Activated naive CD4-positive, alpha-beta T cell treated with anti-CD3 and anti-CD28 coated beads, Interleukin-2, amount 50 U/mL, for 72 hours (primary cell): ENCODE measurements around the gene POM121L2. TPM values are rescaled to one million over a fixed set of nuclear protein-coding genes. Genes with fewer than 3 reads are reported as not detected.
"Not testable (repeated sequence)": the region's sequence is repeated elsewhere in the genome, so short reads cannot be mapped to it uniquely, and the experiment has no call there.

Experiments used
- ATAC-seq, 2 donors: fragments of 150-1000 bp; cut with Tn5 transposase; 2 replicates each; pipeline ENCODE4 v1.10.0; 2021; ENCODE audit warnings: mild to moderate bottlenecking in 2 of 2, moderate library complexity in 2 of 2
- DNase-seq, 2 donors: peaks; one replicate each; pipeline ENCODE4 v3.0.0; 2021 to 2022; ENCODE audit warnings: low spot score in 2 of 2
- H3K27ac Mint-ChIP-seq, 2 donors: one replicate each; pipeline ENCODE4 v1.8.0; 2022; ENCODE audit warnings: mild to moderate bottlenecking in 2 of 2, mixed read lengths in 2 of 2
- H3K36me3 Mint-ChIP-seq, 2 donors: one replicate each; pipeline ENCODE4 v1.8.0; 2022; ENCODE audit warnings: mixed read lengths in 2 of 2
- H3K9me3 Mint-ChIP-seq, 2 donors: one replicate each; pipeline ENCODE4 v1.8.0; 2022; ENCODE audit warnings: mixed read lengths in 2 of 2
- total RNA-seq, 2 donors: library from RNA; stranded (reverse); gene quantifications; one replicate each; pipeline ENCODE4 v1.2.3, GENCODE V29; 2022

Gene POM121L2
- total RNA-seq, 2 donors from 2014 or later, result not detected

- Mint-ChIP-seq H3K36me3 (peaks cover 45 to 65% of the 10 kb centered on the region in 2 donors), H3K27ac (peak overlapping the region in 1 of 2 donors; percentile 60), H3K9me3 (peaks cover 15 to 25% of the 10 kb centered on the region in 2 donors)
- DNase-seq (no peak), ATAC-seq (no peak)
Observed at GRCh38 chr6:27280540-27281000, 31.5 kb downstream of the POM121L2 start.

- H3K27ac Mint-ChIP-seq, result peak overlapping the region in 1 of 2 donors; percentile 60
- peak in 1 of 2 donors; percentile 38 for ATAC-seq
- no peak for DNase-seq
- H3K36me3 Mint-ChIP-seq, result peaks cover 40 to 60% of the 10 kb centered on the region in 2 donors
- peaks cover 11 to 21% of the 10 kb centered on the region in 2 donors for H3K9me3 Mint-ChIP-seq
Observed at GRCh38 chr6:27280064-27280539, 32.0 kb downstream of the POM121L2 start.

GRCh38 chr6:27279513-27280063 lies 32.5 kb downstream of the POM121L2 start:
- ATAC-seq, result peak in 1 of 2 donors; percentile 13
- H3K27ac Mint-ChIP-seq, result no peak overlapping the region
- peaks cover 35 to 55% of the 10 kb centered on the region in 2 donors for H3K36me3 Mint-ChIP-seq
- no peak for DNase-seq
- H3K9me3 Mint-ChIP-seq, result peaks cover 8 to 17% of the 10 kb centered on the region in 2 donors

GRCh38 chr6:27275025-27275956 lies 36.8 kb downstream of the POM121L2 start:
- Mint-ChIP-seq H3K36me3 (peaks cover 7 to 24% of the 10 kb centered on the region in 2 donors), H3K27ac (no peak overlapping the region), H3K9me3 (peaks cover 4 to 9% of the 10 kb centered on the region in 2 donors)
- ATAC-seq (no peak), DNase-seq (no peak)

DNA sequence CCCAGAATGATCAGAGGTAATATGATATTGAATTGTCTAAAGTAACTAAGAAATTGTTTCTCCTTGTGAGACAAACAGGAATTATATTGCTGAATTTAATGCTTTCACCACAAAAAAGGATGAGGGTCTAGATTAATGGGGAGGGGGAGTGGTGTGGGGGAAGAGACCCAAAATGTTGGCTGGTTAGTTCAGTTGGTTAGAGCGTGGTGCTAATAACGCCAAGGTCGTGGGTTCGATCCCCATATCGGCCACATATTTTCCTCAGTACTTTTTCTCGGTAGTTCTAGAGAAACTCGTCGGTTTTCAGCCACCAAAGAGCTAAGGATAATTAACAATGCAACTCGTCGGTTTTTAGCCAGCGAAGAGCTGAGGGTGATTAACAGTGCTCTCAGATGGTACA lies 38.3 kb downstream of the POM121L2 start:
- Mint-ChIP-seq H3K27ac (no peak overlapping the region), H3K36me3 (peaks cover 7 to 21% of the 10 kb centered on the region in 2 donors), H3K9me3 (peaks cover 4 to 9% of the 10 kb centered on the region in 2 donors)
- ATAC-seq, result no peak
- DNase-seq, result no peak

- Mint-ChIP-seq H3K27ac (no peak overlapping the region), H3K9me3 (peaks cover 0 to 3% of the 10 kb centered on the region in 2 donors), H3K36me3 (peaks cover 8 to 10% of the 10 kb centered on the region in 2 donors)
- DNase-seq (no peak), ATAC-seq (no peak)
Observed at GRCh38 chr6:27268803-27269202, 43.3 kb downstream of the POM121L2 start.

DNA sequence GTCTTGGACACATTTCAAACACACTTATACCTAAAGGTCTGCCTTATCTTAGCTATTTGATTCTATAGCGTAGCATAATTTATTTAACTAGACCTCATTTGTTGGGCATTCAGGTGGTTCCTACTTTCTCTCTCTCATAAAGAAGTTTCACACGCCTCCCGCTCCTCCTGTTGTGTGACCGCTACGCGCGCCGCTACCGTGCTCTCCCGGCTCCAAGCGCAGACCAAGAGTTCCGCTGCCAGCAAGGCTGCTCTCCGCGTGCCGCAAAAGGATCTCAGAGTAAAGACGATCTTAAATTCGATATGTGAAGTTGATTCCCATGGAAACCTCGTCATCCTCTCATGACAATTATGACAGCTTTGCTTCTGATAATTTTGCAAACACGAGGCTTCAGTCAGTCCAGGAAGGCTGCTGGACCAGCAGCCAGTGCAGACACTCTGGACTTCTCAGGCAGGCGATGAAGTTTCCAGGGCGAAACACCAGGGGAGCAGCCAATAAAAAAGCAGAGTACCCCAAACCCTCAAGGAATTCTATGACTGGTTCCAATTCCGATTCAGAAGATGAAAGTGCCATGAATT lies 44.1 kb downstream of the POM121L2 start:
- no peak for ATAC-seq
- H3K27ac Mint-ChIP-seq, result no peak overlapping the region
- peaks cover 8 to 10% of the 10 kb centered on the region in 2 donors for H3K36me3 Mint-ChIP-seq
- DNase-seq, result no peak
- H3K9me3 Mint-ChIP-seq, result peaks cover 0 to 3% of the 10 kb centered on the region in 2 donors

GRCh38 chr6:27267003-27267402 lies 45.1 kb downstream of the POM121L2 start:
- H3K36me3 Mint-ChIP-seq, result peaks cover 8 to 10% of the 10 kb centered on the region in 2 donors

DNA sequence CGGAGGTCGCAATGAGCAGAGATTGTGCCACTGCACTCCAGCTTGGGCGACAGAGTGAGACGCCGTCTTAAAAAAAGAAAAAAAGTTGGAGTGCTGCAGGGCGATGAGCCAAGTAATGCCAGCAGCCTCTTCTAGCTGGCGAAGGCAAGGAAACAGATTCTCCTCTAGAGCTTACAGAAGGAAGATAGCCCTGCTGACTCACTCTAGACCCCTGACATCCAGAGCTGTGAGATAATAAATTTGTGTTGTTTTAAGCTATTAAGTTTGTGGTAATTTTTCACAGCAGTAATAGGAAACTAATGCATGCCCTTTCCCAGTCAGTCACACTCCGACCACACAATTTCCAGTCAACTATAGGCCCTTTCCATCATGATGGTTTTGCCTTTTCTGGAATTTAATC lies 48.2 kb downstream of the POM121L2 start:
- no peak for ATAC-seq
- Mint-ChIP-seq H3K36me3 (peaks cover 7 to 8% of the 10 kb centered on the region in 2 donors), H3K27ac (no peak overlapping the region), H3K9me3 (peaks cover 0 to 3% of the 10 kb centered on the region in 2 donors)
- no peak for DNase-seq

More at GRCh38 chr6:27267003-27267402, 45.1 kb downstream of the POM121L2 start:
- not testable (repeated sequence) for DNase-seq, ATAC-seq, H3K9me3 Mint-ChIP-seq, H3K27ac Mint-ChIP-seq

- DNase-seq (no peak), ATAC-seq (no peak)
- Mint-ChIP-seq H3K9me3 (no peaks in the 10 kb centered on the region), H3K27ac (no peak overlapping the region), H3K36me3 (no peaks in the 10 kb centered on the region)
Observed at GRCh38 chr6:27260836-27261375, 51.2 kb downstream of the POM121L2 start.

DNA sequence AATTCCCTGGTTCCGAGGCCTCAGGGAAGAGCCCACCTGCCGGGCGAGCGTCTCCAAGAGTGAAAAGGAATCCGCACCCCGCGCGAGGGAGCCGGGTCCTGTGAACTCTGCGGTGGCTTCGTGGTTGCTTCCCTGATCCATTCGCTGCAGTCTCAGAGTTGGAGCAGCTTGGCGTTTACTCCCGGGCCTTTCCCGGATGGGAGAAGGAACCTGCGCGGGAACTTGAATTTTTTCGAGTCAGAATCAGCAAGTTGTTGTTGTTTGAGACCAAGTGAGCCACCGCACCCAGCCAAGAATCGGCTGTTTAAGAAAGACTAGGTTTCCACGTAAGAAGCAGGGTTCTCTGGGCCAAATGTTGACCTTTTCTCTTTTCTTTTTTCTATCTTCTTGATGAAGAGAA lies 51.7 kb downstream of the POM121L2 start:
- no peak for ATAC-seq
- no peak for DNase-seq
- Mint-ChIP-seq H3K9me3 (no peaks in the 10 kb centered on the region), H3K27ac (no peak overlapping the region), H3K36me3 (no peaks in the 10 kb centered on the region)

Other genes starting within 250 kb of the POM121L2 start
- 1 to 10 TPM; 1.3 to 2.5 TPM for gene PRSS16, start 64.6 kb downstream of the POM121L2 start, total RNA-seq
- 1 to 10 TPM; 3.4 to 6.1 TPM for gene ZNF391, start 76.5 kb upstream of the POM121L2 start, total RNA-seq
- 10 to 100 TPM; 10.2 to 15.4 TPM for gene ZNF184, start 160.8 kb upstream of the POM121L2 start, total RNA-seq